Liver (tissue), 9 donors: ENCODE data around the gene AAK1. TPM values are rescaled to one million over a fixed set of nuclear protein-coding genes. Genes with fewer than 3 reads are reported as not detected.

Source experiments
- DNase-seq: peaks from one replicate; pipeline ENCODE4 v3.0.0-alpha.2; 2017; ENCODE audit warnings: low spot score
- H3K27ac ChIP-seq, 2 donors: one replicate each; pipeline ENCODE4 v1.7.0; 2013; ENCODE audit warnings: inconsistent platforms in 2 of 2, low read length in 2 of 2, control low read depth in 1 of 2, low read depth in 1 of 2, mild to moderate bottlenecking in 1 of 2
- H3K27me3 ChIP-seq, 4 donors: one replicate each; pipeline versions ENCODE4 v1.6.1 to v1.7.0; 2013; ENCODE audit warnings: low read length in 3 of 4, inconsistent platforms in 1 of 4, mild to moderate bottlenecking in 1 of 4, moderate library complexity in 1 of 4; ENCODE audit not compliant: control insufficient read depth in 4 of 4, insufficient read depth in 4 of 4
- H3K36me3 ChIP-seq, 4 donors: one replicate each; pipeline versions ENCODE4 v1.6.1 to v1.7.0; 2013; ENCODE audit warnings: low read length in 3 of 4, mild to moderate bottlenecking in 3 of 4, low read depth in 1 of 4, moderate library complexity in 1 of 4; ENCODE audit not compliant: control insufficient read depth in 4 of 4, insufficient read depth in 3 of 4
- H3K4me1 ChIP-seq, 4 donors: one replicate each; pipeline versions ENCODE4 v1.6.1 to v1.7.0; 2013; ENCODE audit warnings: low read length in 3 of 4, mild to moderate bottlenecking in 3 of 4, moderate library complexity in 1 of 4; ENCODE audit not compliant: control insufficient read depth in 4 of 4, insufficient read depth in 4 of 4
- H3K4me3 ChIP-seq, 3 donors: one replicate each; pipeline versions ENCODE4 v1.6.1 to v1.7.0; 2013; ENCODE audit warnings: low read length in 3 of 3, control low read depth in 1 of 3, low read depth in 1 of 3, mild to moderate bottlenecking in 1 of 3
- H3K9ac ChIP-seq, 2 donors: one replicate each; pipeline ENCODE4 v1.7.0; 2013; ENCODE audit warnings: low read length in 2 of 2, mild to moderate bottlenecking in 2 of 2, moderate library complexity in 2 of 2, control low read depth in 1 of 2, low read depth in 1 of 2
- H3K9me3 ChIP-seq, 4 donors: one replicate each; pipeline versions ENCODE4 v1.6.1 to v1.7.0; 2013; ENCODE audit warnings: low read length in 3 of 4; ENCODE audit not compliant: control insufficient read depth in 4 of 4
- CTCF ChIP-seq: fragments of 150-350 bp; IDR thresholded peaks from 2 replicates; pipeline ENCODE4 v1.5.1; 2017; ENCODE audit warnings: improper control_type of control experiment, low read depth, low read length; ENCODE audit not compliant: missing input control
- FOXA1 ChIP-seq: IDR thresholded peaks from 2 replicates; pipeline ENCODE4 v1.6.1; 2016; ENCODE audit warnings: antibody characterized with exemption
- FOXA2 ChIP-seq: IDR thresholded peaks from 2 replicates; pipeline ENCODE4 v1.6.1; 2016; ENCODE audit warnings: antibody characterized with exemption
- GABPA ChIP-seq, 2 donors: IDR thresholded peaks in 1 of 2; conservative IDR thresholded peaks in 1 of 2; 2 replicates each; pipeline ENCODE4 v1.6.1; 2016; ENCODE audit warnings: antibody characterized with exemption in 2 of 2, mild to moderate bottlenecking in 1 of 2, moderate library complexity in 1 of 2
- HNF4G ChIP-seq: IDR thresholded peaks from 2 replicates; pipeline ENCODE4 v1.6.1; 2016; ENCODE audit warnings: antibody characterized with exemption
- JUND ChIP-seq, 2 donors: IDR thresholded peaks; 2 replicates each; pipeline ENCODE4 v1.6.1; 2016; ENCODE audit warnings: antibody characterized with exemption in 2 of 2
- MAX ChIP-seq: IDR thresholded peaks from 2 replicates; pipeline ENCODE4 v1.6.1; 2016; ENCODE audit warnings: antibody characterized with exemption
- NR2F2 ChIP-seq: IDR thresholded peaks from 2 replicates; pipeline ENCODE4 v1.6.1; 2016; ENCODE audit warnings: antibody characterized with exemption
- RAD21 ChIP-seq, 2 donors: IDR thresholded peaks; 2 replicates each; pipeline ENCODE4 v1.6.1; 2016; ENCODE audit warnings: antibody characterized with exemption in 2 of 2, mild to moderate bottlenecking in 2 of 2
- REST ChIP-seq: IDR thresholded peaks from 2 replicates; pipeline ENCODE4 v1.6.1; 2016; ENCODE audit warnings: antibody characterized with exemption, mild to moderate bottlenecking
- RXRA ChIP-seq, 2 donors: IDR thresholded peaks; 2 replicates each; pipeline ENCODE4 v1.6.1; 2017 to 2018; ENCODE audit warnings: antibody characterized with exemption in 2 of 2, mild to moderate bottlenecking in 1 of 2
- SP1 ChIP-seq: IDR thresholded peaks from 2 replicates; pipeline ENCODE4 v1.6.1; 2018; ENCODE audit warnings: antibody characterized with exemption, mild to moderate bottlenecking
- TAF1 ChIP-seq: conservative IDR thresholded peaks from 2 replicates; pipeline ENCODE4 v1.6.1; 2016; ENCODE audit warnings: antibody characterized with exemption, mild to moderate bottlenecking
- YY1 ChIP-seq: IDR thresholded peaks from 2 replicates; pipeline ENCODE4 v1.6.1; 2016; ENCODE audit warnings: antibody characterized with exemption, mild to moderate bottlenecking
- WGBS: extraction: QIAGEN DNeasy Blood & Tissue Kit; methylation state at CpG from one replicate; pipeline ENCODE4 v1.1.7; 2013; 5-methylcytosine and 5-hydroxymethylcytosine counted together
- polyA plus RNA-seq, 2 donors: library from polyadenylated mRNA; stranded (reverse) in 1 of 2; unstranded in 1 of 2; fragments of 200-250 nt in 1 of 2; fragments of >200 nt in 1 of 2; fragmentation: Nextera tagmentation in 1 of 2; extraction: Ambion mirVana in 1 of 2; gene quantifications; one replicate each; pipeline versions ENCODE4 v1.2.1 to v1.2.3, GENCODE V29; 2013 to 2015
- total RNA-seq, 2 donors: library from RNA; depleted of rRNA; stranded (reverse); fragments of >200 nt; gene quantifications; one replicate each; pipeline ENCODE4 v1.2.3, GENCODE V29; 2014
- TF ChIP-seq, protein P1 (sequence below): IDR thresholded peaks from 2 replicates; pipeline ENCODE4 v1.6.1; 2016; ENCODE audit warnings: antibody characterized with exemption
- TF ChIP-seq, protein P2 (sequence below): IDR thresholded peaks from 2 replicates; pipeline ENCODE4 v1.6.1; 2016; ENCODE audit warnings: antibody characterized with exemption
- donor health status: healthy.
- donor health status: healthy.
- donor health status: healthy.
- donor health status: healthy.
- donor health status: healthy.

The AAK1 gene
- total and polyA plus RNA-seq, 4 donors, result 3.9 to 14.3 (median 11.3) TPM

DNA sequence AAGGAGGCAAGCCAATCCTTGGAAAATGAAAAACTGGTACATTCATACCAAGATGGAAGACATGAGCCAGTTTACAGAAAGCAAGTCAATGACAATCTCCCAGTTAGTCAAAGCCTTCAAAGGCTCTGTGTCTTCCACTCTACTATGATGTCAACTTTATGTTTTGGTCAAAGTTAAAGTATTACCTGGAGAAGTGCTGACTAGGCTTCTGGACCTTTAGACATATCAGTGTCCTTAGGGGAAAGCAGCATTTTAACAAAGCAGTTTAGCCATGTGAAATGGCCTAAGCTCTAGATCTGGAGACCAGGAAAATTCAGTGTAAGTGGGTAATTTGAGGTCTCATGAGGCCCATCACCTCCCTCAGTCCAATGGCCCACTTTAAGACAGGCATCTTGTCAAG lies 30.8 kb downstream of the AAK1 start:
- DNase-seq, result no peak
- no peak overlapping the region for H3K4me3 ChIP-seq
- H3K36me3 ChIP-seq, result no peaks in the 10 kb centered on the region
- H3K27ac ChIP-seq, result no peak overlapping the region
- H3K9ac ChIP-seq, result no peak overlapping the region
- TF ChIP-seq HNF4G, result no peak
- no peak for TF ChIP-seq RAD21 (IDR thresholded peaks at IDR 0.05)
- TF ChIP-seq JUND (IDR thresholded peaks at IDR 0.05), result no peak
- TF ChIP-seq MAX, result no peak
- no peak for TF ChIP-seq YY1
- no peak for TF ChIP-seq REST
- no peak for TF ChIP-seq NR2F2
- TF ChIP-seq SP1, result no peak
- no peak for TF ChIP-seq FOXA2
- no peak for TF ChIP-seq TAF1
- H3K27me3 ChIP-seq, result no peaks in the 10 kb centered on the region
- H3K9me3 ChIP-seq, result no peaks in the 10 kb centered on the region
- peaks cover 0 to 7% (median 2%) of the 10 kb centered on the region in 4 donors for H3K4me1 ChIP-seq

GRCh38 chr2:69612200-69612599 lies 31.3 kb downstream of the AAK1 start:
- Histone ChIP-seq H3K4me1 (peaks cover 0 to 7% (median 3%) of the 10 kb centered on the region in 4 donors), H3K27me3 (no peaks in the 10 kb centered on the region), H3K9ac (no peak overlapping the region), H3K4me3 (no peak overlapping the region), H3K27ac (no peak overlapping the region), H3K36me3 (no peaks in the 10 kb centered on the region), H3K9me3 (no peaks in the 10 kb centered on the region)
- DNase-seq, result no peak
- 93% methylated on average over 3 of the region's 3 CpGs for WGBS
- no peak for TF ChIP-seq FOXA2
- TF ChIP-seq FOXA1, result no peak
- no peak for TF ChIP-seq HNF4G
- TF ChIP-seq GABPA (IDR thresholded peaks at IDR 0.05 in 1 of 2, conservative IDR thresholded peaks at IDR 0.05 in 1 of 2), result no peak
- TF ChIP-seq RXRA (IDR thresholded peaks at IDR 0.05), result no peak
- no peak for TF ChIP-seq MAX
- no peak for TF ChIP-seq SP1

- WGBS, result 81% methylated on average over 2 of the region's 2 CpGs
- DNase-seq, result no peak
- peaks cover 0 to 4% (median 2%) of the 10 kb centered on the region in 4 donors for H3K4me1 ChIP-seq
- no peak overlapping the region for H3K9ac ChIP-seq
- no peak overlapping the region for H3K4me3 ChIP-seq
- H3K9me3 ChIP-seq, result no peaks in the 10 kb centered on the region
- H3K27me3 ChIP-seq, result no peaks in the 10 kb centered on the region
- H3K27ac ChIP-seq, result no peak overlapping the region
- no peaks in the 10 kb centered on the region for H3K36me3 ChIP-seq
- TF ChIP-seq CTCF (no peak), YY1 (no peak), SP1 (no peak), HNF4G (no peak), MAX (no peak), GABPA (IDR thresholded peaks at IDR 0.05 in 1 of 2, conservative IDR thresholded peaks at IDR 0.05 in 1 of 2) (no peak), FOXA1 (no peak), FOXA2 (no peak)
- TF ChIP-seq, protein P1, sequence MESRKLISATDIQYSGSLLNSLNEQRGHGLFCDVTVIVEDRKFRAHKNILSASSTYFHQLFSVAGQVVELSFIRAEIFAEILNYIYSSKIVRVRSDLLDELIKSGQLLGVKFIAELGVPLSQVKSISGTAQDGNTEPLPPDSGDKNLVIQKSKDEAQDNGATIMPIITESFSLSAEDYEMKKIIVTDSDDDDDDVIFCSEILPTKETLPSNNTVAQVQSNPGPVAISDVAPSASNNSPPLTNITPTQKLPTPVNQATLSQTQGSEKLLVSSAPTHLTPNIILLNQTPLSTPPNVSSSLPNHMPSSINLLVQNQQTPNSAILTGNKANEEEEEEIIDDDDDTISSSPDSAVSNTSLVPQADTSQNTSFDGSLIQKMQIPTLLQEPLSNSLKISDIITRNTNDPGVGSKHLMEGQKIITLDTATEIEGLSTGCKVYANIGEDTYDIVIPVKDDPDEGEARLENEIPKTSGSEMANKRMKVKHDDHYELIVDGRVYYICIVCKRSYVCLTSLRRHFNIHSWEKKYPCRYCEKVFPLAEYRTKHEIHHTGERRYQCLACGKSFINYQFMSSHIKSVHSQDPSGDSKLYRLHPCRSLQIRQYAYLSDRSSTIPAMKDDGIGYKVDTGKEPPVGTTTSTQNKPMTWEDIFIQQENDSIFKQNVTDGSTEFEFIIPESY, result no peak
- TF ChIP-seq, protein P2, sequence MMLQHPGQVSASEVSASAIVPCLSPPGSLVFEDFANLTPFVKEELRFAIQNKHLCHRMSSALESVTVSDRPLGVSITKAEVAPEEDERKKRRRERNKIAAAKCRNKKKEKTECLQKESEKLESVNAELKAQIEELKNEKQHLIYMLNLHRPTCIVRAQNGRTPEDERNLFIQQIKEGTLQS, result no peak
Observed at GRCh38 chr2:69608109-69608508, 35.4 kb downstream of the AAK1 start.
